Neuron (in vitro differentiated cells): ENCODE measurements around the gene TMEFF2.

ENCODE experiments used
- H2AFZ ChIP-seq: one replicate; pipeline ENCODE4 v1.6.1; 2013; ENCODE audit warnings: low read depth, mild to moderate bottlenecking, inconsistent platforms, low read length, moderate library complexity
- H3K27me3 ChIP-seq: one replicate; pipeline ENCODE4 v1.6.1; 2013; ENCODE audit warnings: low read length; ENCODE audit not compliant: insufficient read depth
- H3K36me3 ChIP-seq: one replicate; pipeline ENCODE4 v1.6.1; 2013; ENCODE audit warnings: low read length; ENCODE audit not compliant: insufficient read depth
- H3K4me1 ChIP-seq: one replicate; pipeline ENCODE4 v1.6.1; 2013; ENCODE audit warnings: low read length; ENCODE audit not compliant: insufficient read depth
- H3K4me3 ChIP-seq: 2 replicates; pipeline ENCODE4 v1.5.1; 2013; ENCODE audit warnings: mild to moderate bottlenecking, low read length, moderate library complexity
- H3K9me3 ChIP-seq: one replicate; pipeline ENCODE4 v1.6.1; 2013; ENCODE audit warnings: low read length

Gene TMEFF2

GRCh38 chr2:192068966-192069365 lies 125.8 kb downstream of the TMEFF2 start:
- H3K27me3 ChIP-seq: no peaks in the 10 kb centered on the region
- no peak overlapping the region for H3K4me3 ChIP-seq
- no peaks in the 10 kb centered on the region for H3K4me1 ChIP-seq
- no peak overlapping the region for H2AFZ ChIP-seq
- H3K36me3 ChIP-seq: no peaks in the 10 kb centered on the region
- no peaks in the 10 kb centered on the region for H3K9me3 ChIP-seq

- no peaks in the 10 kb centered on the region for H3K9me3 ChIP-seq
- H3K36me3 ChIP-seq: no peaks in the 10 kb centered on the region
- H2AFZ ChIP-seq: no peak overlapping the region
- H3K4me1 ChIP-seq: no peaks in the 10 kb centered on the region
- H3K27me3 ChIP-seq: no peaks in the 10 kb centered on the region
- no peak overlapping the region for H3K4me3 ChIP-seq
Measured at GRCh38 chr2:192067631-192068030, 127.1 kb downstream of the TMEFF2 start.

- H3K4me3 ChIP-seq: no peak overlapping the region
- H3K36me3 ChIP-seq: no peaks in the 10 kb centered on the region
- no peaks in the 10 kb centered on the region for H3K4me1 ChIP-seq
- no peaks in the 10 kb centered on the region for H3K27me3 ChIP-seq
- no peaks in the 10 kb centered on the region for H3K9me3 ChIP-seq
- H2AFZ ChIP-seq: no peak overlapping the region
Measured at GRCh38 chr2:192064459-192064858, 130.3 kb downstream of the TMEFF2 start.

GRCh38 chr2:192060161-192060560 lies 134.6 kb downstream of the TMEFF2 start:
- no peak overlapping the region for H3K4me3 ChIP-seq
- H3K36me3 ChIP-seq: no peaks in the 10 kb centered on the region
- no peak overlapping the region for H2AFZ ChIP-seq

GRCh38 chr2:192059266-192059665 lies 135.5 kb downstream of the TMEFF2 start:
- Histone ChIP-seq H3K36me3 (no peaks in the 10 kb centered on the region), H3K27me3 (no peaks in the 10 kb centered on the region), H3K4me1 (no peaks in the 10 kb centered on the region), H3K4me3 (no peak overlapping the region), H2AFZ (no peak overlapping the region), H3K9me3 (no peaks in the 10 kb centered on the region)

More at GRCh38 chr2:192060161-192060560, 134.6 kb downstream of the TMEFF2 start:
- H3K27me3 ChIP-seq: no peaks in the 10 kb centered on the region
- no peaks in the 10 kb centered on the region for H3K4me1 ChIP-seq
- H3K9me3 ChIP-seq: no peaks in the 10 kb centered on the region

GRCh38 chr2:192053921-192054320 lies 140.8 kb downstream of the TMEFF2 start:
- Histone ChIP-seq H3K36me3 (no peaks in the 10 kb centered on the region), H3K4me1 (no peaks in the 10 kb centered on the region), H3K27me3 (no peaks in the 10 kb centered on the region), H2AFZ (no peak overlapping the region), H3K4me3 (no peak overlapping the region), H3K9me3 (no peaks in the 10 kb centered on the region)

GRCh38 chr2:192051533-192051932 lies 143.2 kb downstream of the TMEFF2 start:
- Histone ChIP-seq H3K36me3 (no peaks in the 10 kb centered on the region), H3K27me3 (no peaks in the 10 kb centered on the region), H3K4me1 (no peaks in the 10 kb centered on the region), H3K9me3 (no peaks in the 10 kb centered on the region), H2AFZ (no peak overlapping the region), H3K4me3 (no peak overlapping the region)

GRCh38 chr2:192049362-192049761 lies 145.4 kb downstream of the TMEFF2 start:
- no peaks in the 10 kb centered on the region for H3K9me3 ChIP-seq
- no peaks in the 10 kb centered on the region for H3K36me3 ChIP-seq
- no peak overlapping the region for H2AFZ ChIP-seq
- no peak overlapping the region for H3K4me3 ChIP-seq
- no peaks in the 10 kb centered on the region for H3K27me3 ChIP-seq
- H3K4me1 ChIP-seq: no peaks in the 10 kb centered on the region

- Histone ChIP-seq H3K4me1 (no peaks in the 10 kb centered on the region), H3K27me3 (no peaks in the 10 kb centered on the region), H3K36me3 (no peaks in the 10 kb centered on the region), H2AFZ (no peak overlapping the region), H3K4me3 (no peak overlapping the region), H3K9me3 (no peaks in the 10 kb centered on the region)
Measured at GRCh38 chr2:192047315-192048107, 147.2 kb downstream of the TMEFF2 start.

- no peak overlapping the region for H2AFZ ChIP-seq
- H3K4me1 ChIP-seq: no peaks in the 10 kb centered on the region
- H3K27me3 ChIP-seq: no peaks in the 10 kb centered on the region
- H3K9me3 ChIP-seq: no peaks in the 10 kb centered on the region
- no peak overlapping the region for H3K4me3 ChIP-seq
- no peaks in the 10 kb centered on the region for H3K36me3 ChIP-seq
Measured at GRCh38 chr2:192044496-192044895, 150.2 kb downstream of the TMEFF2 start.

GRCh38 chr2:192043216-192043870 lies 151.4 kb downstream of the TMEFF2 start:
- no peak overlapping the region for H2AFZ ChIP-seq
- H3K27me3 ChIP-seq: no peaks in the 10 kb centered on the region
- no peaks in the 10 kb centered on the region for H3K4me1 ChIP-seq
- no peaks in the 10 kb centered on the region for H3K9me3 ChIP-seq
- no peaks in the 10 kb centered on the region for H3K36me3 ChIP-seq
- no peak overlapping the region for H3K4me3 ChIP-seq

- H3K9me3 ChIP-seq: no peaks in the 10 kb centered on the region
- H3K27me3 ChIP-seq: no peaks in the 10 kb centered on the region
- no peaks in the 10 kb centered on the region for H3K36me3 ChIP-seq
- no peaks in the 10 kb centered on the region for H3K4me1 ChIP-seq
- H2AFZ ChIP-seq: no peak overlapping the region
- H3K4me3 ChIP-seq: no peak overlapping the region
Measured at GRCh38 chr2:192042126-192042525, 152.6 kb downstream of the TMEFF2 start.

GRCh38 chr2:192038110-192038509 lies 156.6 kb downstream of the TMEFF2 start:
- Histone ChIP-seq H3K9me3 (no peaks in the 10 kb centered on the region), H3K4me3 (no peak overlapping the region), H3K27me3 (no peaks in the 10 kb centered on the region), H3K36me3 (no peaks in the 10 kb centered on the region), H2AFZ (no peak overlapping the region), H3K4me1 (no peaks in the 10 kb centered on the region)
